NT2/D1 (cell line): ENCODE data around the gene GM2A.

Experiments
- DNase-seq: peaks from one replicate; pipeline ENCODE4 v3.0.0-alpha.2; 2011; ENCODE audit warnings: low read depth, low spot score
- H3K27me3 ChIP-seq: 2 replicates; pipeline ENCODE4 v1.6.0; 2011; ENCODE audit warnings: mild to moderate bottlenecking; ENCODE audit not compliant: insufficient read length, insufficient read depth
- H3K36me3 ChIP-seq: 2 replicates; pipeline ENCODE4 v1.6.1; 2011; ENCODE audit warnings: mild to moderate bottlenecking, low read length, mixed read lengths; ENCODE audit not compliant: insufficient read depth, insufficient read length
- H3K4me1 ChIP-seq: 2 replicates; pipeline ENCODE4 v1.5.1; 2011; ENCODE audit not compliant: insufficient read depth, insufficient read length
- H3K4me3 ChIP-seq: 2 replicates; pipeline ENCODE4 v1.5.1; 2011; ENCODE audit warnings: low read depth; ENCODE audit not compliant: insufficient read length
- H3K9ac ChIP-seq: 2 replicates; pipeline ENCODE4 v1.6.0; 2011; ENCODE audit warnings: low read depth; ENCODE audit not compliant: insufficient read length
- H3K9me3 ChIP-seq: 2 replicates; pipeline ENCODE4 v1.5.1; 2011; ENCODE audit warnings: mild to moderate bottlenecking, low read length; ENCODE audit not compliant: insufficient read depth
- SUZ12 ChIP-seq: IDR thresholded peaks from 2 replicates; pipeline ENCODE4 v1.6.1; 2011; ENCODE audit not compliant: insufficient read length, insufficient read depth; ENCODE audit errors: extremely low read depth
- YY1 ChIP-seq: IDR thresholded peaks from 2 replicates; pipeline ENCODE4 v1.6.1; 2011; ENCODE audit not compliant: insufficient read length, insufficient read depth
- ZNF274 ChIP-seq: IDR thresholded peaks from 2 replicates; pipeline ENCODE4 v1.6.1; 2011; ENCODE audit warnings: mild to moderate bottlenecking, low read depth, low read length

GM2A gene

GRCh38 chr5:151215546-151215880, 37.5 kb upstream of the GM2A start:
- H3K9me3 ChIP-seq = no peaks in the 10 kb centered on the region
- no peaks in the 10 kb centered on the region for H3K36me3 ChIP-seq
- no peak for DNase-seq
- no peaks in the 10 kb centered on the region for H3K4me1 ChIP-seq
- H3K9ac ChIP-seq = no peak overlapping the region
- no peak for TF ChIP-seq YY1
- TF ChIP-seq SUZ12 = no peak
- TF ChIP-seq ZNF274 = no peak
- no peak overlapping the region for H3K4me3 ChIP-seq
- no peaks in the 10 kb centered on the region for H3K27me3 ChIP-seq

- H3K36me3 ChIP-seq = no peaks in the 10 kb centered on the region
- no peaks in the 10 kb centered on the region for H3K4me1 ChIP-seq
- no peaks in the 10 kb centered on the region for H3K27me3 ChIP-seq
- DNase-seq = no peak
- no peak overlapping the region for H3K9ac ChIP-seq
- no peak for TF ChIP-seq SUZ12
- TF ChIP-seq YY1 = no peak
- no peak for TF ChIP-seq ZNF274
- no peaks in the 10 kb centered on the region for H3K9me3 ChIP-seq
- no peak overlapping the region for H3K4me3 ChIP-seq
Observed at GRCh38 chr5:151216781-151217180, 36.2 kb upstream of the GM2A start.

GRCh38 chr5:151218177-151218576, 34.8 kb upstream of the GM2A start:
- Histone ChIP-seq H3K36me3 (no peaks in the 10 kb centered on the region), H3K27me3 (no peaks in the 10 kb centered on the region), H3K4me3 (no peak overlapping the region), H3K9me3 (no peaks in the 10 kb centered on the region), H3K4me1 (no peaks in the 10 kb centered on the region), H3K9ac (no peak overlapping the region)
- TF ChIP-seq YY1 (no peak), SUZ12 (no peak), ZNF274 (no peak)
- DNase-seq = no peak

- Histone ChIP-seq H3K9me3 (no peaks in the 10 kb centered on the region), H3K4me3 (no peak overlapping the region), H3K36me3 (no peaks in the 10 kb centered on the region), H3K9ac (no peak overlapping the region), H3K4me1 (no peaks in the 10 kb centered on the region), H3K27me3 (no peaks in the 10 kb centered on the region)
- no peak for DNase-seq
- TF ChIP-seq YY1 = no peak
- no peak for TF ChIP-seq SUZ12
- TF ChIP-seq ZNF274 = no peak
Observed at GRCh38 chr5:151219138-151219537, 33.8 kb upstream of the GM2A start.

GRCh38 chr5:151219789-151220188, 33.2 kb upstream of the GM2A start:
- DNase-seq = no peak
- H3K27me3 ChIP-seq = no peaks in the 10 kb centered on the region

GRCh38 chr5:151221574-151221973, 31.4 kb upstream of the GM2A start:
- Histone ChIP-seq H3K9ac (no peak overlapping the region), H3K9me3 (no peaks in the 10 kb centered on the region), H3K4me1 (no peaks in the 10 kb centered on the region), H3K36me3 (no peaks in the 10 kb centered on the region), H3K27me3 (no peaks in the 10 kb centered on the region), H3K4me3 (no peak overlapping the region)
- DNase-seq = no peak
- TF ChIP-seq YY1 = no peak
- no peak for TF ChIP-seq SUZ12
- TF ChIP-seq ZNF274 = no peak

More at GRCh38 chr5:151219789-151220188, 33.2 kb upstream of the GM2A start:
- H3K9me3 ChIP-seq = no peaks in the 10 kb centered on the region
- no peaks in the 10 kb centered on the region for H3K36me3 ChIP-seq
- TF ChIP-seq YY1 (no peak), ZNF274 (no peak), SUZ12 (no peak)
- H3K4me3 ChIP-seq = no peak overlapping the region
- no peaks in the 10 kb centered on the region for H3K4me1 ChIP-seq
- no peak overlapping the region for H3K9ac ChIP-seq

GRCh38 chr5:151222054-151222789, 30.8 kb upstream of the GM2A start:
- H3K9me3 ChIP-seq = no peaks in the 10 kb centered on the region
- no peak overlapping the region for H3K9ac ChIP-seq
- no peak overlapping the region for H3K4me3 ChIP-seq
- no peaks in the 10 kb centered on the region for H3K36me3 ChIP-seq
- no peaks in the 10 kb centered on the region for H3K4me1 ChIP-seq
- no peaks in the 10 kb centered on the region for H3K27me3 ChIP-seq
- no peak for DNase-seq
- TF ChIP-seq YY1 (no peak), SUZ12 (no peak), ZNF274 (no peak)
